ENCODE measurements around the gene PGRMC2. TPM values are rescaled to one million over a fixed set of nuclear protein-coding genes. Genes with fewer than 3 reads are reported as not detected.

Gene PGRMC2, protein sequence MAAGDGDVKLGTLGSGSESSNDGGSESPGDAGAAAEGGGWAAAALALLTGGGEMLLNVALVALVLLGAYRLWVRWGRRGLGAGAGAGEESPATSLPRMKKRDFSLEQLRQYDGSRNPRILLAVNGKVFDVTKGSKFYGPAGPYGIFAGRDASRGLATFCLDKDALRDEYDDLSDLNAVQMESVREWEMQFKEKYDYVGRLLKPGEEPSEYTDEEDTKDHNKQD
- 100 to 1,000 TPM; 112 to 147 (median 141) TPM for polyA plus RNA-seq (ENCODE audit: insufficient read length in 4 of 4)

DNA sequence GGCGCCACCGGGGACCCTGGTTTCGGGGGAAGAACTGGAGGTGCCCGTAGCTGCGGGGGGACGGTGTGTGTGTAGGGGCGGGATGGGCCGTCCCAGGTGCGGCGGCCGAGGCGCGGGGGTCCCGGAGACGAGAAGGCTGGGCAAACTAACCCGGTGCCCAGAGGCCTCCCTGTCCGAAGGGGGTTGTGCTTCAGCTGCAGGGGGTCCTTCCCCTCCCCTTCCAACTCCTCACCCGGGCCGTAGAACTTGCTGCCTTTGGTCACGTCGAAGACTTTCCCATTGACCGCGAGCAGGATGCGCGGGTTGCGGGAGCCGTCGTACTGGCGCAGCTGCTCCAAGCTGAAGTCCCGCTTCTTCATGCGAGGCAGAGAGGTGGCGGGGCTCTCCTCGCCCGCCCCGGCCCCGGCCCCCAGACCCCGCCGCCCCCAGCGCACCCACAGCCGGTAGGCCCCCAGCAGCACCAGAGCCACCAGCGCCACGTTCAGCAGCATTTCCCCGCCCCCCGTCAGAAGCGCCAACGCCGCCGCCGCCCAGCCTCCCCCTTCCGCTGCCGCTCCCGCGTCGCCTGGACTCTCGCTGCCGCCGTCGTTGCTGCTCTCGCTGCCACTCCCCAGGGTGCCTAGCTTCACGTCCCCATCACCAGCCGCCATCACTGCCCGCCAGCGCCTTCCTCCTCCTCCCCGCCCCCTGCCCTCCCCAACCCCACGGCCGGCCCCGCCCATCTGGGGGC lies at the start of gene PGRMC2:
PGRMC2 (minus strand) TSS at position 673 of the 730 bp plus-strand sequence; CDS start at position 650, 23 bp downstream.
- DNase-seq (ENCODE audit: low read depth in 4 of 4, low spot score in 3 of 4), result peak in 1 of 4 donors; percentile 35

DNA sequence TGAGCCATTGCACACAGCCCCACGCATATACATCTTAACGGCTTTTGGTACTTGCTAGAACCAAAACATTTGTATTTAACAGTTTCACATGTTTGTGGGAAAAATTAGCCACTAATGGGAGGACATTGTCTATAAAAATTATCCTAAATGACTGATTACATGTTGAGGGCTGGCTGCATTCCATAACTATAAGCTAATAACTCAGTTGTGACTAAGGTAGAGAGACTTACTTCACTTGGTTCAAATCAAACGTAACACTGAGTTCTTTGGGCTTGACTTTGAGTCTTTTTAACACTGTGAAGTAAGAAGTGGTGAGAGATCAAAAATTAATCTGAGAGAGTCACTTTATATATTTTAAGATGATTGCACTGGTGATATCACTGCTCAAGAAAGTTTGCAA lies 47.9 kb upstream of the PGRMC2 start:
- DNase-seq (ENCODE audit: low read depth in 4 of 4, low spot score in 3 of 4), result no peak

DNA sequence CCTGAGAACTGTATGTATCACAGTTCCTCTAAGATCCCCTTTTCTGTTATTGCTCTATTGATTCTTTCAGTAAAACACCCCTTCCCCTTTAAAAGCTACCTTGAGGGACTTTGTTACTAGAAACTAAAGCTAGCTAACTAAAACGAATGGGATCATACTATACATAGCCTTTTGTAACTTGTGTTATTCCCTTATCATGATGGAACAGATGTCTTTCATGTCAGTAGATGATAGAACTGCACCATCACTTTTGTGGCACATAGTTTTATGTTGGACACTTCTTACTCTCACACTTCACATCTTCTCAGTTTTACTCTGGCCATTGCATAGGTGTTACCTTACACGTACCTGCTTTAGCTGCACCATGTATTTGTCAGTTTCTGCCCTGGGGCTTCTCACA lies 46.6 kb upstream of the PGRMC2 start:
- DNase-seq (ENCODE audit: low read depth in 4 of 4, low spot score in 3 of 4), result no peak

DNA sequence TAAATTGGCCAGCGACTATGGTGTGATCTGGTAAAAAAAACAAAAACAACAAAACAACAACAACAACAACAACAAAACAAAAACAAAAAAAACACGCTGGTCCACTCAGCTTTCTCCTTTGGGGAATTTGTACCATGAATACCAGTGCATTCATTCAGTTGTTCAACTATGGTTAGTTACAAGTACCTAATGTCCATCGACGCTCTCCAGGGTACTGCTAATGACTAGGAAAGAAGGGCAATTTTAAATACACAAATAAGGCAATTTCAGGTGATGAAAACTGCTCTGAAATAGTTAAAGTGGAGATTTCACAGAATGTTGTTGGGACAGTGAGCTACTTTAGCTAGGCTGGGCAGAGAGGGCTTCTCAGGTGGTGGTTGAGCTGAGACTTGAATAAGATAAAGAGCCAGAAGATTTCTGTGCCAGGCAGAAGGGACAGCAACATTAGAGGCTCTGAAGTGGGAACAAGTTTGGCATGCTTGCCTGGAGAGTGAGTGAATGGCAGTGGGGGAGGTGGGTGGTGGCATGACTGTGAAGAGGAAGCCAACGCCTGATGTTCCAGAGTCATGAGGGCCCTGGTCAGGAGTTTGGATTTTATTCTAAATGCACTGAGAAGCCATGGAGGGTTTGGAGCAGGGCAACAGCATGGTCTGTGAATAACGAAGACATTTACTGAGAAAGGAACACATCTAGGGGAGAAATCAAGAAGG lies 45.9 kb upstream of the PGRMC2 start:
- DNase-seq (ENCODE audit: low read depth in 4 of 4, low spot score in 3 of 4), result no peak

DNA sequence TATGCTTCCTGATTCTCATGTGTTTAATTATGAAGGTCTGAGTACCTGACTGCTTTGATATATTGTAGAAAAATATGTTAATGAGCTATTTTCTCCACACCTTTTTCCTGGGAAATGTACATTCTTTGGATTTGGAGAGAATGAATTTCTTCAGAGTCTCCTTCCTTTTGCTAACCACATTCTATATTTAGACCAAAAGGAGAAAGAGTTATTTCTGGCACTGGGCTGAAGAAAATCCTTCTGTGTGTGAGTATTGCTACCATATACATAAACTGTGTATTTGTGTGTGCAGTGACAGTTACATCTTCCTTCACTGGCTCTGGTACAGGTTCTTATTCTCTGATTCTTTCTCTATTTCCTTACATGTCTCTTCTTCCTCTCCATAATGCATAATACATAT lies 44.5 kb upstream of the PGRMC2 start:
- DNase-seq (ENCODE audit: low read depth in 4 of 4, low spot score in 3 of 4), result no peak

DNA sequence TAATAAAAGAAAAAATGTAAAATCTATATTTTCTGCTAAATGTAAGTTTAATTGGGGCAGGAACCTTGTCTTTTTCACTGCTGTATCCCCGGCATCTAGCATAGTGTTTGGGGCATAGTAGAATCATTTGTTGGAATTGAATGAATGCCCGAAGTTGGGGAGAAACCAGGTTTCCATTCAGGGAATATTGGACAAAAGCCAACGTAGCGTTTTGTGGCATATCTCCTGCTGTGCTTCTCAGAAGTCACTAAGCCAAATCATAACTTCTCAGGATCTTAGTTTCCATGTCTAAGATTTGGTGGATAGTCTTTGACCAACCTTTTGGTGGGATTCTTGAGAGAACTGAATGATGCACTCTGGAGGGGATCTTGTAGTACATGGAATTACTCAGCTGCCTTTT lies 42.0 kb upstream of the PGRMC2 start:
- no peak for DNase-seq (ENCODE audit: low read depth in 4 of 4, low spot score in 3 of 4)

DNA sequence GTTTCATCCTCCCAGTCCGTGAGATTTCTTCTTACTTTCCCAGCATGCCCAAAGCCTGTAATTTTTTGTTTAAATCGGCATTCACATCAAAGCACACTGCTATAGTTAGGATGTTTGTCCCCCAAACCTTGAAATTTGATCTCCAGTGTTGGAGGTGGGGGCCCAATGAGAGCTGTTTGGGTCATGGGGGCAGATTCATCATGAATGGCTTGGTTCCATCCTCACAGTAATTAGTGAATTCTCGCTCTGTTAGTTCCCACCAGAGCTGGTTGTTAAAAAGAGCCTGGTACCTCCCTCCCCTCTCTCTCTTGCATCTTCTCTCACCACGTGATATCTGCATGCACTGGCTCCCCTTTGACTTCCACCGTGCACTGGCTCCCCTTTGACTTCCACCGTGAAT lies 40.5 kb upstream of the PGRMC2 start:
- no peak for DNase-seq (ENCODE audit: low read depth in 4 of 4, low spot score in 3 of 4)

DNA sequence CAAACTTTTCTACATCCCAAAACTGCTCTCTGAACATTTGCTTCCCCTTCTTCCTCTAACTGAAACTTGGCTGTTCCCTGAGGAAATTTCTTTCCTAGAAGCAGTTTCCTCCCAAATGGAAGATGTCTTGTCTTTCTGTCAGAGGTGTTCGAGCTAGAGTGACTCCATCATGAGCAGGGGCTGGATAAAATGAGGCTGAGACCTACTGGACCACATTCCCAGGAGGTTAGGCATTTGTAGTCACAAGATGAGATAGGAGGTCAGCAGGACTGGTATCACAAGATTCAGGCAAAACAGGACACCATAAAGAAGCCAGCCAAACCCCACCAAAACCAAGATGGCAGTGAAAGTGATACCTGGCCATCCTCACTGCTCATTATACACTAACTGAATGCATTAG lies 35.8 kb upstream of the PGRMC2 start:
- DNase-seq (ENCODE audit: low read depth in 4 of 4, low spot score in 3 of 4), result no peak

DNA sequence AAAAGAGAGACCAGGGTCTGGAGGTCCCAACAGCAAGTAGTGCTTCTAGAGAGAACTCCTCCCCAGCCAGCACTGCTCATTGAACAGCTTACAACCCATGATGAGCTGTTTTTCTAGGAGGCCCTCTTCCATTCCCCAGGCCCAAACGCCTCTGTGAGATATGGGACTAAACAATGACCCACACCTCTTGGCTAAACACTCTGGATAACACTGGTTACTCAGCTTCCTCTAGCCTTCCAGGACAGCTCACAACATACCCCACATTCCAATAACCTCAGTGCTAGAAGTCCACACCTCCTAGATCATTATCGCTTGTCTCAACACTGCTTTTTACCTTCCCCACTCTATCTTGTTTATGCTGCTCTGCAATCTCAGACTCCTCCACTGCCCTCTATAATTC lies 35.4 kb upstream of the PGRMC2 start:
- DNase-seq (ENCODE audit: low read depth in 4 of 4, low spot score in 3 of 4), result no peak

DNA sequence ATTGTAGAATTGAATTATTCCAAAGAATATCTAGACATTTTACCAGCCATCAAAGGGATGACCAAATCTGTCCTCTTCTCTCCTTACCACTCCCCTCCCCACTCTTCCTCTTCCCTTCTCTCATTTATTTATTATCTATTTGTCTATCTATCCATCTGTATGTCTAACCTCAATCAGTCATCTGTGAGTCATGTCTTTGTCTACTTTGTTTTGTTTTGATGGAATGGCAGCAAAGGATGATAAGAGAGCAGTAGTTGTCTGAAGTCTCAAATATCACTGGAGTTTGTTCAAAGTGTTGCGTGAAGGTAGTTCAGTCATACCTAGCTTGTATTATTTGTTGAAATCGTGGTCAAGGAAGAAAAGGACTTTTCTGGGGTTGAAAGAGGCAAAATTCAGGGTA lies 34.7 kb upstream of the PGRMC2 start:
- DNase-seq (ENCODE audit: low read depth in 4 of 4, low spot score in 3 of 4), result no peak

DNA sequence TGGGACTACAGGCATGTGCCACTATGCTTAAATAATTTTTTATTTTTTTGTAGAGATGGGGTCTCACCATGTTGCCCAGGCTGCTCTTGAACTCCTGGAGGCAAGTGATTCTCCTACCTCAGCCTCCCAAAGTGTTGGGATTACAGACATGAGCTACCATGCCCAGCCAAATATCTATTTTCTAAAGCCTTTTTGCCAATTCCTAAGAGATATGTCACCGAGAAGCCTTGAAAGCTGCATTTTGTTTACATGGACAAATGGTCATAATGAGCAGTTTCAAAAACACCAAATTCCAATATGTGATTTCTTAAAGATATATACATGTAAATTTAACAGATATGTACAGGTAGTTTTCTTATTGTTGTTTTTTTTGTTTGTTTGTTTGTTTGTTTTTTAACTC lies 33.0 kb upstream of the PGRMC2 start:
- no peak for DNase-seq (ENCODE audit: low read depth in 4 of 4, low spot score in 3 of 4)

DNA sequence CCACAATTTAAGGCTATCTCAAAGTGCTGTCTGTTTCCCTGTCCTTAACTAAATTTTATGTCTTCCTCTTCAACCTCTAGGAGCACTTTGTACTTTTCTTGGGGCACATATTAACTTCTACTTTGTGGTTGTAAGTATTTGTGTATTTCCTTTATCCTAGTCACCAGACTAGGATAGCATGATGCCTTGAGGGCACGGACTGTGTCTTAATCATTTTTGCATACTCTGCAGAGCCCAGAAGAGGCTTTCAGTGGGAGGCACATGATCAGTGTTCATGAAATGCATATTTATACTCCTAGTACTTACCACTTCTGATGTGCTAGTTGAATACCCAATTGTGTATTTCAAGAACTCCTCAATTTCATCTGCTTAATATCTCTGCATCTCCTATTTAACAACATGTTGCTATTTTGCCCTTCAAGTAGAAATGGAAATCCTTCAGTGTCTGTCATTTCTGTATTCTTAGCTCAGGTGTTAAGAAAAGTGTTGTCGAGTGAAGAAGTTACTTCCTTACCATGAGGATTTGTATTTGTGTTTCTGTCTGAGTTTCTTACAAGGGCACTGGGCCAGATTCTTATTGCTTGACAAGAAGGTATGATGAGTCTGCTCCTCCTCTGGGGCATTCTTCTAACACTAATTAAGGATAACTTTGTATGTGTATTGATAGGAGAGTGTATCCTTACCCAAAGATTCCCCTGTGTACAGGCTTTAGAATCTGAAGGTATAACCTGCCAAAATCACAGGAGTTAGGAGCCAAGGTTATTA lies 28.3 kb upstream of the PGRMC2 start:
- no peak for DNase-seq (ENCODE audit: low read depth in 4 of 4, low spot score in 3 of 4)

DNA sequence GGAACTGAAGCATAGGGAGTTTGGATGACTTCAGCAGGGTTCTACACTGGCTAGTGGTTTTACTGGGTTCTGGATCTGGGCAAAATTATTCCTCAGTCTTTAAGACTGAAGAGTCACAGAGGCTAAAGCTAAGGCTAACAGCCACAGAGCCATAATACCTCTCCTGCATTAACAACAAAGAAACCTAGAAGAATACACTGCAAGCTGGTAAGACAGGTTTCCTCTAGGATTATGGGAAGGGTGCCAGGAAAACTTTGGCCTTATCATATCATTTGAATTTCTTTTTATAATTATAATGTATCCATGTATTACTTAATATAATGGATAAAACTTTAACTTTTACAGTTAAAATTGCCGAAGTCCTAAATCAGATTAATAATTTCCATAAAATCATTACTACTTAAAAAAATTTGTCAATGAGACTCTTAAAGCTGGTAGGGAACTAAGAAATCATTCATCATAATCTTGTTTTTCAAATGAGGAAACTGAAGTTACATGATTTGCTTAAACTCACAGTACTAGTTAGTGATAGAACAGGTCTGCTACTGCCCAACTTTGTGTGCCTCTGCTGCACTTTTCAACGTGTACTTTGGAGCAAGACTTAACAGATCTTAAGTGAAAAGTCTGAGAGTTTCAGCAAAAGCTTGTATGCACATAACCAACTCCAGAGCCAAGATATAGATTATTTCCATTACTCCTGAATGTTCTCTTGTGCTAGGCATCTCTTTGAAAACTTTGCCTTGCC lies 24.2 kb upstream of the PGRMC2 start:
- DNase-seq (ENCODE audit: low read depth in 4 of 4, low spot score in 3 of 4), result no peak

DNA sequence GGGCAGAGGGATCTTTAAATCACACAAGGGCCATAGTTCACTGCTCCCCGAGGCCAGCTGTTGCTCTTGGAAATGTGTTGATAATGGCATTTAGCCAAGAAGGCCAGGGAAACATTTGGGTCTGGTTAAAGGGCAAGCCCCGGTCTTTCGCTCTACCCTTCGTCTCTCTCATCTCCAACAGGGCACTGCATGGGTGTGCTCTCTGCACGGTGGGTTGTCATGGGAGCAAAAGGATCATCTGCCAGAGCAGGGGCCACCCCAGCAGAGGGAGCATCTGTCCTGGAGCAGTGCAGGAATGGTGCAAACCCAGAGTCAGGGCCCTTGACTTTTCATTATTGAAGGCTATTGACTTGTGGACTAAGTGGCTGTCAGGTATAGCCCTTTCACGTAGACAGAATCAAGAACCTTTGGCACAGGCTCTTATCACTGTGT lies 22.7 kb upstream of the PGRMC2 start:
- DNase-seq (ENCODE audit: low read depth in 4 of 4, low spot score in 3 of 4), result no peak

DNA sequence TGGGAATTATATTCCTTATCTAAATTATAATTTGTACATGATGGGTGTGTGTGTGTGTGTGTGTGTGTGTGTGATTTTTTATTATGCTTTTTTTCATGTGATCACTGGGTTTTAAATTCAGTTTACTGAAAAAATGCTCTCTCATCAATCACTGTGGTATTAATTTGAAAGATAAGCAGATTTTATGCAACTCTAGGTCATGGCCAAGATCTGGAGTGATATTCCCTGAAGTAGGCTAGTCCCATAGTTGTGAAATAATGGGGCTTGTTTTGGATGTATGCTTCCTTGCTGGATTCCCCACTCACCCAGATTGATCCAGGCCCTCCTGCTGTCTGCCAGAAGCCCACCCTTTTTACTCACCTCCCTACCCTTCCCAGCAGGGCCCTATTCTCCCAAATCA lies 22.0 kb upstream of the PGRMC2 start:
- no peak for DNase-seq (ENCODE audit: low read depth in 4 of 4, low spot score in 3 of 4)

DNA sequence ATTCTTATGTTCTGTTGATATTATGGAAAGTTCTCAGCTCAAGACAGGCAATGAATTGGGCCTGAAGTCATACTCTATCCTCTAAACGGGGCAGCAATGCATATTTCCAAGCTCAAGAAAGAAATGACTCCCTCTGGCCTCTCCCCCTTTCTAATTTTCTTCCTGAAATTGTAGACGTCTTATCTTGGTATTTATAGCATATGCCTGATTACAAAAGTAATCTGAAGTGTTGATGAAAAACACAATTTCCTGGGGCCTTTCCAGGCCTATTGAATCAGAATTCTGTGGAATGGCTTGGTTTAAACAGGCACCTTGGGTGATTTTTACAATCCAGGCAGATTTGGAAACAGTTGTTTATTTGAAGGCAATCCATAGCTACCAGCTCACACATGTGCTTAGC lies 21.4 kb upstream of the PGRMC2 start:
- no peak for DNase-seq (ENCODE audit: low read depth in 4 of 4, low spot score in 3 of 4)

DNA sequence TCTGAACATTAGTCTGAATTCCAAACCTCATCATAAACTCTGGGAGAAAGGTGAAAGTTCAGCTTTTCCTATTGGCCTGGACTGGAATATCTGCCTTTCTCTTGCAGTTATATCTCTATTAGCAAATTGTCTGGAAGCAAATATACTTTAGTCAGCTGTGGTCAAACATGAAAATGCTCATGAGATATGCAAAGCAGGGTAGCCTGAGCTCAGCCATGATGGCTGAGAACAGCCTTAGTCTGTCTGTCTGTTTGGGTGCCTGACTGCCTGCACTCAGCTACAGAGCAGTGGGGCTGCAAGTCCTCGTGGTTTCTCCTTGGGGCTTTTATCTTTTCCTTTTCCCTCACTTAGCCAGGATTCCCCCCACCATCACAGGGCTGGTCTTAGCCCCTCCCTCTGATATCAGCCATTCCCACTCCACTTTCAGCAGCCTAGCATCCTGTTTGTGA lies 19.5 kb upstream of the PGRMC2 start:
- no peak for DNase-seq (ENCODE audit: low read depth in 4 of 4, low spot score in 3 of 4)

DNA sequence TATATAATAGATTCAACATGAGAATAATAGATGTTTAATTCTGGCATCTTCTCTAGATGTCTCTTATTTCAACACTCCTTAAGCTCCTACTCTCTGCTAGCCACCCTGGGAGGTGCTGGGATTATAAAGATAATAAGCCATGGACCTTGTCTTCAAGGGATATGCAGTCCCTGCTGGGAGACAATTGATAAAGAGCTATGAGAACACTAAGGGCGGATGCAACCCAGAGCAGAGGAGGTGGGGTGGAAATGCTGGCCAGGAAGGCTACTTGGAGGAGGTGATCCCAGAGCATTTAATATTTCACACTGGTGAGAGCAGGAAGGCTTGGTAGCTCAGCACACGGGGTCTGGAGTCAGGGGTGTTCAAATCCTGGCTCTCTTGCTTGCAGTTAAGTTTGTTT lies 18.3 kb upstream of the PGRMC2 start:
- no peak for DNase-seq (ENCODE audit: low read depth in 4 of 4, low spot score in 3 of 4)

DNA sequence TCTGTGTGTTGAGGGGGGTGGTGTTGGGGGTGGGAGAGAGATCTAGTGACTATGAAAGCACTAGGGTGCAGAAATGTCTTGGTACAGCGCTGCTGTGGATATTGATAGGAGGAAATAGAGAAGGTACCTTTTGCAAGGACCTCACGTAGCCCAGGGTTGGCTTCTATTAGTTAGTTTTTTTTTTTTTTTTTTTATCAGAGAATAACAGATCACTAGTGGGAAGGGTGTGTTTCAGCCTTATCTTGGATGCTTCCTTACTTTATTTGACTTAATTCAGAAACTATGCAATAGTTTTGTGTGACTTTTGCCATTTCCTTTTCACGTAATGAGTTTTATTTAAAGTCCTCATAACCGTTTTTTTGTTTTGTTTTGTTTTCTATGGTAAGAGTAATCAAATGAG lies 16.4 kb upstream of the PGRMC2 start:
- no peak for DNase-seq (ENCODE audit: low read depth in 4 of 4, low spot score in 3 of 4)

DNA sequence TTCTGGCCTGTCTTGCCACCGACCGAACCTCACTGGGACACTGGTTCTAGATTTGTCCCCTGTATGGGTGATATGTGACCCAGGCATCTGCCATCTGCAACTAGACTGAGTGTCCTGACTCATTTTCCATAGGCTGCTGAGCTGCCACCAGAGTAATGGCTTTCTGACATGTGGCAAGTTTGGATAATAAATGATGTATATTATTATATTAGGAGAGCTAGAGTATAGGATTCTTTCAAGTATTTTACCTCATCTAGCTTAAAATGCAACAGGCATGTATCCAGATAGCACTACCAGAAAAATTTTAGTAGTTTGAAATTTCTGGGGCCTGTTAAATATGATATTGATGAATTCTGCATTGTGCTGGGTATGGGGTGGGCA lies 15.8 kb upstream of the PGRMC2 start:
- DNase-seq (ENCODE audit: low read depth in 4 of 4, low spot score in 3 of 4), result no peak
